Measurements from ENCODE around the gene GPX3.

- TF ChIP-seq POLR2A (IDR thresholded peaks at IDR 0.05) (no peak), CTCF (IDR thresholded peaks at IDR 0.05) (no peak)
These were observed 57.0 kb downstream of the GPX3 start for GRCh38 chr5:151077419-151077818.
